Measurements from ENCODE around the gene GEMIN5.

The GEMIN5 gene

DNA sequence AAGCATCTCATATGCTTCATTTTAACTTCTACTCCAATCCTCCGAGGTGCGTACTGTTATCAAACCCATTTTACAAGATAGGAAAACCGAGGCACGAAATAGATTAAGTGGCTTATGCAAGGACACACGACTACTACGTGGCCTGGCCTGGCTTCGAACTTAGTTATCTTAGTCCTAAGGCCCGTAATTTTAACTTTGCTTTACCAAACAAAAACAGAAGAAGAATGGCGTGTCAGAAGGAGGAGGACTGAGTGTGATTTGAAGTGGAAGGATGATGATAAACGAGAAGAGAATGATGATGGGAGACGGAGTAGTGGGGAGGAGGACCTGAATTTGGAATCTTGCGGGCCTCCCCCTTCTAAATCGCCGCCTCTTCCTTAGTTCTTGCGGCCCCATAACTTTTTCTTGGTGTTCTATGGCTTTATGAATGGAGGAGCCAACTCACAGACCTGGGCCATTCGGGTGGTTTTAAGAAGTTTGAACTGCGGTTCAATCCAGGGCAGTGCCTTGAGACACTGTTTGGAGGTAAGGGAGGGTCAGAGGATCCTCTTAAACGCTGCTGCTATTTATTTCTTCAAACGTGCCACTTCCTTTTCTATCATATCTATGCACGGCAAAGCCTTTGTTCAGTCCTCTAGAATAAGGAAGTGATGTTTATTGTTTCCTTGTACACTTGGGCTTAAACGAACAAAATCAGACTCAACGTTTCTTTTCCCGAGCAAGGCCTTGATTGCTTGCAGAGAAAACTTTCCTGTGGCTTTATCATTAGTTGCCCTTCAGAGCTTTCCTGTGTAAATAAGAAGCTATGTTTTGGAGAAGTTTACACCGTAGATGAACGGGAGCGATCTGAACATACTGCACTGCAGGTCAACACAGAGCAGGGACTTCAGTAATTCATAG lies 78.8 kb downstream of the GEMIN5 start:
- Mint-ChIP-seq H3K4me1 (ENCODE audit: low read depth) (peaks cover 37% of the 10 kb centered on the region), H3K27ac (peak overlapping the region; percentile 99), H3K9me3 (no peaks in the 10 kb centered on the region)

DNA sequence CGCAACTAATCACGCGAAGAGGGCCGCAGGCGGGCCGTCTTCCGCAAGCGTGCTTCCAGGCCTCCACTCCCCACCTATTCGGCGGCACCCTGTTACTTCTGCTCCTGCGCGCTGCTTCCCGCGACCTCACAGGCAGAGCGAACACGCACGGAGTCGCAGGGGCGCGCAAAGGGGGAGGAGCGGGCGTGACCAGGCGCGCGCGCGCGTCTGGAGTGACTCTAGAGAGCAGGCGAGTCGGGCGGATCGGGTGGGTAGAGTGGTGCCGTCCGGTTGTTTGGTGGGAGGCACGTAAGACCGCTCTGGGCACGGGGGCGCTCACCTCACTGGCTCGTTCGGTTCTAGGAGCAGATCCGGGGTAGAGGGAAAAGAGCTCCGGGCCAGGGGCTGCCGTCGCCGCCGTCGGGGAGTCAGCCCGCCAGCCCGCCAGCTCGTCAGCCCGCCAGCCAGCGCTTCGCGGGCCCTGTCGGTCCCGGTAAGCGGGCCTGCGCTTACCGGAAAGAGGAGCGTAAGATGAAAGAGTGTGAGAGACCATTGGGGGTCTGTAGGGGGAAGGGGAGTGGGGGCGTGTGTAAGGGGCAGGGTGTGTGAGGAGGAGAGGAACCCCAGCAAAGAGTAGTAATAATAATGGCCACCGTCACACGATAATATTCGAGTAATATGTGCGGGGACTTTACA lies 79.6 kb downstream of the GEMIN5 start, which contains the start of gene CNOT8:
Gene CNOT8 (plus strand): TSS at position 331 of the 675 bp plus-strand sequence. CDS start 4,652 bp downstream, outside the sequence.
- Mint-ChIP-seq H3K4me1 (ENCODE audit: low read depth) (peaks cover 37% of the 10 kb centered on the region), H3K27me3 (ENCODE audit: low read depth) (no peaks in the 10 kb centered on the region), H3K9me3 (no peaks in the 10 kb centered on the region), H3K27ac (peak within 1 kb of the TSS; percentile 99), H3K4me3 (peak within 1 kb of the TSS; percentile 94), H3K36me3 (ENCODE audit: low read depth) (peaks cover 19% of the 10 kb centered on the region)

More for the DNA sequence above, 78.8 kb downstream of the GEMIN5 start:
- Mint-ChIP-seq H3K4me3 (peak overlapping the region; percentile 94), H3K36me3 (ENCODE audit: low read depth) (peaks cover 22% of the 10 kb centered on the region), H3K27me3 (ENCODE audit: low read depth) (no peaks in the 10 kb centered on the region)

DNA sequence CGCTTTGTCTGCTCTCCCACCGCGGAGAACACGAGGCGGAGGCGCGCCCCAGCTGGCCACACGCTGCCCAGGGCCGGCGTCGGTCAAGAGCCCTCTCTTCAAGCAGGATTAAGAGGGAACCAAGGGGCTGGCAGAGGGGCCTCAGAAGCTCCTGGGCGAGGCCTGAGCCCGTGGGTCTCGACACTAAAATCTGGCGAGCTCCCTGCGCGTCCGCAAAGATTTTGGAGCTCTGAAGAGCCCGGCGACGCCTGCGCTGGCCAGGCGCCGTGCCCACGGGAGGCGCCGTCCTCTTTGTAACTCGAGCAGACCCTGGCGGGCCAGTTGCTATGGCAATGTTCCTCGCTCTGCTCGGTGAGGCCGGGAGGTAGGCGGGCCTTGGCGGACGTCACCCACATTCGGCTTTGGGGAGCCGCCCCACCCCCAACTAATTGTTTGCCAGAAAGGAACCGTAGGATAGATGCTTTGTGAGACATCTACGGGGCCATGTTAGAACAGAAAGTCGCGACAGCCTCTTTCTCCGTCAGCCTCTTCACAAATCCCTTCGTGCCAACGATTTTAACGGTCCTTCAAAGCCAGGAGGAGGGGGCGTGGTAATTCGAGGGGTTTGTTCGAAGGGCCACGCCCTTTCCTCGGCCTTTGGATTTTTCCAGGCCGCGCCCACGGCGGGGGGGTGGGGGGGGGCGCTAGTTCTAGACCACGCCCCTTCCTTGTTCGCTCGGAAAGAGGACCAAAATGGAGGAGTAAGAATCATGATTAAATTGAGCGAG lies 80.3 kb downstream of the GEMIN5 start:
- Mint-ChIP-seq H3K36me3 (ENCODE audit: low read depth) (peaks cover 13% of the 10 kb centered on the region), H3K27ac (peak overlapping the region; percentile 99), H3K4me1 (ENCODE audit: low read depth) (peaks cover 34% of the 10 kb centered on the region), H3K9me3 (no peaks in the 10 kb centered on the region), H3K4me3 (peak overlapping the region; percentile 94), H3K27me3 (ENCODE audit: low read depth) (no peaks in the 10 kb centered on the region)

DNA sequence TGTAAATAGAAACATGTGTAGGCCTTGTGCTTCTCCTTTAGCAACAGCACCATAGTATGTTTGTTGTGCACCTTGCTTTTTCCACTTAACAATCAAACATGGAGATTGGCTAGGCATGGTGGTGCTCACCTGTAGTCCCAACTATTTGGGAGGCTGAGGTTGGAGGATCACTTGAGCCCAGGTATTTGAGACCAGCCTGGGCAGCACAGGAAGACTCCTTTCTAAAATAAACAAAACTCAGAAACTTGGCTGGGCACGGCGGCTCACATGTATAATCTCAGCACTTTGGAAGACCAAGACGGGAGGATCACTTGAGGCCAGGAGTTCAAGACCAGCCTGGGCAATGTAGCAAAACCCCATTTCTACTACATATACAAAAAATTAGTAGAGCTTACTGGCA lies 86.7 kb downstream of the GEMIN5 start:
- H3K27ac Mint-ChIP-seq: no peak overlapping the region
- H3K4me3 Mint-ChIP-seq: no peak overlapping the region
- no peaks in the 10 kb centered on the region for H3K27me3 Mint-ChIP-seq (ENCODE audit: low read depth)
- H3K36me3 Mint-ChIP-seq (ENCODE audit: low read depth): no peaks in the 10 kb centered on the region
- no peaks in the 10 kb centered on the region for H3K9me3 Mint-ChIP-seq
- peaks cover 2% of the 10 kb centered on the region for H3K4me1 Mint-ChIP-seq (ENCODE audit: low read depth)

DNA sequence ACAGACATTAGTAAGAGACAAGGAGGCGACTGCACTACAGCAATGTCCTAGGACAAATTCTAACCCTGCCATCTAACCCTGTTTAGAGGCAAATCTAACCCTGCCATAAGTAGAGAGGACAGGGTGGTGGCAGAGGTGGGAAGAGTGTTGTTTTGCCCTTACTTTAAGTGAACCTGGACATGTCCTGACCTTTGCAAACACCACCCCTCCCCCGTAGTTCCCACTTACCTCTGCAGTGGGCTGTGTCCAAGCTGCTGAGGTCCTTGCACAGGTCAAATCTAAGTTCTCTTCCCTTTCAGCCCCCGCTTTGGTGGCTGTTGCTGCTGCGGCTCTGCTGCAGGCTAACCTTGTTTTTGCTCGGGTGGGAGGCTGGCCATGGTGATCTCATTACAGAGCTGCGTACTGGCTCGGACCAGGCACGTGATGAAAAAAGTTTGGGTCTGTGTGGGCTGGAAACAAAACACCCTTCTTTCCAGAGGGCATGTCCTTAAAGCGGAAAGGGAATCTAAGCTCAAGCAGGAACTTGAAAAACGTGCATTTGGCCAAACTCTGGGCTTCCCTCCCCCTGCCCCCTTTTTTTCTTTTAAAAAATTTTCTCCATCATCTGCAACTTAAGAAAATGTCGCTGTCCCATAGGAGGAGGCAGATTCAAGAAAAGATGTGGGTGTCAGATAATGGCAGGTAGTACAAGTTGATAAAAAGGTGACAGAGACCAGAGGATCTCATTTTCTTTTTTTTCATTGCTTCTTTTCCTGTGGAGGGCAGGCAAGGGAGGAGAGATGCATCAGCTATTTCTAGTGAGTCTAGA lies 87.6 kb downstream of the GEMIN5 start, which contains the start of gene FAXDC2:
Gene FAXDC2 (minus strand): TSS at position 349 of the 808 bp plus-strand sequence. CDS start 12,425 bp downstream, outside the sequence.
- Mint-ChIP-seq H3K9me3 (no peaks in the 10 kb centered on the region), H3K27ac (no peak within 1 kb of the TSS), H3K4me3 (no peak within 1 kb of the TSS), H3K4me1 (ENCODE audit: low read depth) (peaks cover 2% of the 10 kb centered on the region), H3K36me3 (ENCODE audit: low read depth) (no peaks in the 10 kb centered on the region), H3K27me3 (ENCODE audit: low read depth) (no peaks in the 10 kb centered on the region)

DNA sequence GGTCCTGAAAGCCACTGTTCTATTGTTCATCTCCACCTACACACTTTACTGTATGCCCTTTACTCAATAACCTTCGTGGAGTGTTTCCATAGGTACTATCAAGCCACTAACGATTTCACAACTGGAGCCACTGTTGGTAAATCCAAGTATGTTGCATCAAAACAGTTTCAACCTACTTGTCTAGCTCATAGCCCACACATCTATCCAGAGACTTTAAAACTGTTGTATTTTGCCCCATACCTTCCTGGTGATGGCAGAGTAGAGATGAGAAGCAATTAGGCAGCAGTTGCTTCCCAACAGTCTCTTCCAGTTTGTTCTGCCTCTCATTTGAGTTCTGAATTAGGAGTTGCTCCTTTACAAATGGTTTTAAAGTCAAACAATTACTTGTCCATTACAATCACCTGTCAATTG lies 88.2 kb downstream of the GEMIN5 start:
- Mint-ChIP-seq H3K27ac (no peak overlapping the region), H3K4me1 (ENCODE audit: low read depth) (peaks cover 2% of the 10 kb centered on the region), H3K9me3 (no peaks in the 10 kb centered on the region), H3K36me3 (ENCODE audit: low read depth) (no peaks in the 10 kb centered on the region), H3K4me3 (no peak overlapping the region), H3K27me3 (ENCODE audit: low read depth) (no peaks in the 10 kb centered on the region)

DNA sequence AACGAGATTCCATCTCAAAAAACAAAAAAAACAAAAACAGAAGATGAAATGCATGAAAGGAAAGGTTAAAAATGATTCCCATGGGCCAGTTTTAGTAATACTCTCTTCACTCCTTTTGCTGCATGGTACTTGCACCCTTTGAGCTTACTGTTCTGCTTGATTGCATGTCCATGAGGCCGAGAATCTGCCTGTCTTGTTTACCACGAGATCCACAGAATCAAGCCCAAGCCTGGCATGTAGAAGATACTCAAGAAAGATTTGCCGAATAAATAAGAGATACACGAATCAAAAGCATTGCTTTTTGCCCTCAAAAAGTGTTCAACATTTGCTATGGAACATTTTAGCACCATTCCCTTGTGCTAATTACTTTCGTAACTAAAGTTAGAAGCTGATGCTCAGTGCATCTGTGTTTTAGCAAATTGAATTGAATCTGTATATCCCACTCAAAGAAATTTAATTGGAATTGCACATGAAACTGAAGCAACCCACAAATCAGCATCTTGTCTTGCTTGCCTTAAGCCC lies 88.7 kb downstream of the GEMIN5 start:
- no peaks in the 10 kb centered on the region for H3K9me3 Mint-ChIP-seq
- no peaks in the 10 kb centered on the region for H3K27me3 Mint-ChIP-seq (ENCODE audit: low read depth)
- no peaks in the 10 kb centered on the region for H3K36me3 Mint-ChIP-seq (ENCODE audit: low read depth)
- H3K4me3 Mint-ChIP-seq: no peak overlapping the region
- H3K27ac Mint-ChIP-seq: no peak overlapping the region
- H3K4me1 Mint-ChIP-seq (ENCODE audit: low read depth): peaks cover 2% of the 10 kb centered on the region

DNA sequence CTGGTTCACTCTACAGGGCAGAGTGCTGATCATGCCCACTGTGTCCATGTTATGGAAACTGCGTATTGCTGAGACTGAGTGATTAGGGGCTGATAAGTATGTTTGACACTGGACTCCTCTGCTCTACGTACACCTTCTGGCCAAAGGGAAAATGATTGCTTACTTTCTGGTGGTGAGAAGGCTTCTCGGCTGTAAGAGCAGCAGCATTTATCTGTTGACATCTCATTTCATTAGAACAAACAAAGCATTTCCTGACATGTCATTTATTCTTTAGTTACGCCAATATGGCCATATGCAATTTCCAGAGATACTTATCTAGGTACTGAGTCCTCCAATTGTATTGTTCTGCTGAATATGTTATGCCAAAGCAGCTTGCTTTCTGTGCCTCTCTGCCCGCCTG lies 93.2 kb downstream of the GEMIN5 start:
- Mint-ChIP-seq H3K4me1 (ENCODE audit: low read depth) (peaks cover 2% of the 10 kb centered on the region), H3K9me3 (no peaks in the 10 kb centered on the region), H3K4me3 (no peak overlapping the region), H3K27me3 (ENCODE audit: low read depth) (no peaks in the 10 kb centered on the region), H3K36me3 (ENCODE audit: low read depth) (no peaks in the 10 kb centered on the region), H3K27ac (no peak overlapping the region)

DNA sequence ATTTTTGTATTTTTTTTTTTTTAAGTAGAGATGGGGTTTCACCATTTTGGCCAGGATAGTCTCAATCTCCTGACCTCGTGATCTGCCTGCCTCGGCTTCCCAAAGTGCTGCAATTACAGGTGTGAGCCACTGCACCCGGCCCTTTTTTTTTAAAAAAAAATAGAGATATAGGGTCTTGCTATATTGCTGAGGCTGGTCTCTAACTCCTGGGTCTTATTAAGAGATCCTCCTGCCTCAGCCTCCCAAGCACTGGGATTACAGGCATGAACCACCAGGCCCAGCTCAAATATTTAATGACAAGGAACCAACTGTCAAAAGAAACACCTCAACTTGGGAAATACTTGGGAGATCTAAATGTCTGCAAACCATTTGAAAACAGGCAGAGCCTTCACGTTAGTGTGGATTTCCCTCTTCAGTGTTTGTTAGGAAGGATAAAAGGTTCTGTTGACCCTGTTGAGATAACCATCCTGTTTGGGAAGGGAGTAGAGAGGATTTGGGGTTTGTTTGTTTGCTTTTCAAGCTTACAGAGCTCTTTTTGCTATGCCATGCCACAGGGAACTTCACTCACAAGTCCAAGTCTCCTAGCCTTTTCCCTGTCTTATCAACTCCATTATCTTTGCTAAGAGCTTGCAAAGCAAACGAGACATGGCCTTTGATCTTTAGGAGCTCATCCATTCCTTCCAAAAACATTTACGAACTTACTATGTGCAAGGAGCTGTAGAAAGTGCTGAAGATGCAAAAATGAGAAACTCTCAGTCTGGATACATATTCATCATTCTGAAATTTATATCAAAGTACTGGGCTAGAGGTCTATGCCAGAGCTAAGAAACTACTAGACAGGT lies 95.1 kb downstream of the GEMIN5 start:
- Mint-ChIP-seq H3K4me3 (no peak overlapping the region), H3K27ac (no peak overlapping the region), H3K9me3 (no peaks in the 10 kb centered on the region), H3K4me1 (ENCODE audit: low read depth) (peaks cover 2% of the 10 kb centered on the region), H3K36me3 (ENCODE audit: low read depth) (no peaks in the 10 kb centered on the region), H3K27me3 (ENCODE audit: low read depth) (no peaks in the 10 kb centered on the region)

DNA sequence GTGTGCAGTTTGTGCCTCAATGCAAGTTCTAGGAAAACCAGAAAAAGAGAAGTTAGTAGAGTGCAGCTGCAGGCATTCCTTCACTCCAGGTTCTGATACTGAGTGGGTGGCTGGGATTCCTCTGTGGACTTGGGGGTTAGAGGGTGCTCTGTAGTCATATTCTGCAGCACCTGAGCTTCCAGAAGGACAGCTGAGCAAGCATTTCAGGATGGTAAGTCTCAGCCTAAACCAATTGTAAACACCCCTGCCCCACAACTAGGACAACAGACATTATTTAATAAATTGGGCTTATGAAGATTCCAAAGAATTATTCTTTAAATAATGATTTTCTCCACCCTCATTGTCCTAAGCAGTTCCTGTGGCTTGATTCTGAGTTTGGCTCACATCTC lies 96.7 kb downstream of the GEMIN5 start:
- H3K4me3 Mint-ChIP-seq: no peak overlapping the region
- H3K4me1 Mint-ChIP-seq (ENCODE audit: low read depth): peaks cover 4% of the 10 kb centered on the region
- no peaks in the 10 kb centered on the region for H3K27me3 Mint-ChIP-seq (ENCODE audit: low read depth)
- H3K9me3 Mint-ChIP-seq: no peaks in the 10 kb centered on the region
- no peaks in the 10 kb centered on the region for H3K36me3 Mint-ChIP-seq (ENCODE audit: low read depth)
- H3K27ac Mint-ChIP-seq: no peak overlapping the region

DNA sequence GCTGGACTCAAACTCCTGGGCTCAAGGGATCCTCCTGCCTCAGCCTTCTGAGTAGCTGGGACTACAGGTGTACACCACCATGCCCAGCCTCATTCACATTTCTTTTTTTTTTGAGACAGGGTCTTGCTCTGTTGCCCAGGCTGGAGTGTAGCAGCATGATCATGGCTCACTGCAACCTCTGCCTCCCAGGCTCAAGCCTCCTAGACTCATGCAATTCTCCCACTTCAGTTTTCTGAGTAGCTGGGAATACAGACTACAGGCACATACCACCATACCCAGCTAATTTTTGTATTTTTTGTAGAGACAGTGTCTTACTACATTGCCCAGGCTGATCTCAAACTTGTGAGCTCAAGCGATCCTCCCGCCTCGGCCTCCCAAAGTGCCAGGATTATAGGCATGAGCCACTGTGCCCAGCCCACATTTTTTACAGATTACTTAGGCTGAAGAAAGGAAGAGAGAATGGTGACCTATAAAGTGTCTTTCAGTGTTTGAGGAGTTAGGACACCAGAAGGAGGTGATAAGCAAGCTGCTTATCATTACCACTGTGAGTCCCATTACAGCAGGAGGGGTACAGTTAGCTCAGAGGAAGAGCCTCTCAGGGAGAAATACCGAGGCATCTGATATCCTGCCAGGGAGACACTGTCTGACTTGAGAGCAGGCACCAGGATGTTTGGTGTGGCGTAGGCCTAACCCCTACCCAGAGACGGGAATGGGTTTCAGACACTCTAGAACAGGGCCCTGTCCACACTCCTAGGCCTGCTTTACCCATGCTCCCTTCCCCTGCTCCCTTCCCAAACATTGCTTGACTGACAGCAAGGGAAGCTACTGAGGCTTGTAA lies 97.4 kb downstream of the GEMIN5 start:
- no peaks in the 10 kb centered on the region for H3K36me3 Mint-ChIP-seq (ENCODE audit: low read depth)

More for the DNA sequence above, 97.4 kb downstream of the GEMIN5 start:
- Mint-ChIP-seq H3K27ac (no peak overlapping the region), H3K27me3 (ENCODE audit: low read depth) (no peaks in the 10 kb centered on the region), H3K9me3 (no peaks in the 10 kb centered on the region), H3K4me1 (ENCODE audit: low read depth) (peaks cover 4% of the 10 kb centered on the region), H3K4me3 (no peak overlapping the region)

Data from T-helper 1 cell treated with Interleukin-12 subunit alpha and Interleukin-12 subunit beta and Interleukin-4 antibody, amounts not matched to agents 30 μg/mL and 1 μg/mL, for 36 hours (primary cell).